ENCODE data around the gene PDGFA. TPM values are rescaled to one million over a fixed set of nuclear protein-coding genes. Genes with fewer than 3 reads are reported as not detected.

The PDGFA gene
- total RNA-seq, 1 experiment from 2014 or later = 23.6 TPM

DNA sequence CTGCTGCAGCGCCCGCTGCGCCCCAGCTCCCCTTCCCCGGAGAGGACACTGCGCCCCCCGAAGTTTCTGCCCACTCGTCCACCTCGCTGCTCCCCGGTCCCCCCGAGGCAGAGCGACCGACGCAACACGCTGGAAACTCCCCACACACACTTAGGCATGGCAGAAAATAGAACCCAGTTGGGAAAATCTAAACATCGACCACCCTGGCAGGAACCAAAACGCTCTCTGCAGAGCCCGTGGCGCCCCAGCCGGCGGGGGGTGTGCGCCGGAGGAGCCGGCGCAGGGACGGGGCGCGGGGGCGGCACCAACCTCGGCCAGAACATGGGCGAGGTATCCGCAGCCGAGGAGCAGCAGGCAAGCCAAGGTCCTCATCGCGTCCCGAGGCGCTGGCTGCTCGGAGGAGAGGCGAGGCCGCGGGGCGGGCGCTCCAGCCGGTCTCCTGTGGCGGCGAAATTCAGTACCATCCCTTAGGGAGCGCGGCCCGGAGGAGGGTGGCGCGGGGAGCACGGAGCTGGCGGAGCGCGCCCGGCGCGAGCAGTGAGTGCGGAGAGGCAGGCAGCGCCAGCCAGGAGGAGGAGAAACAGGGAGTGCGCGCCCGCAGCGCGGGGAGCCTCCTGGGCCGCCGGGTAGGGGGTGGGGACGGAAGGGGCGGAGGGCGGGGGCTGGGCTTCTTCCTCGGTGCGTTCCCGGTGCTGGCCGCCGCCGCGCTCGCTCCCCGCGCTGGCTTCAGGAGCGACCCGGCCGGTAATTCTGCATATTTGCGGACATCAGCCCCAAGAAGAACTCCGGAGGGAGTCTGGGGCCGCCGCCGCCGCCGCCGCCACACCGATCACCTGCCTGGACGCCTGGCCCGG, 789 bp downstream of the PDGFA start:
- intact Hi-C loops (cut with micrococcal nuclease; ENCODE audit: unreplicated experiment) = loop anchor here (2.0 kb wide), 3 partner anchors 20 to 214 kb away; no protein-coding TSS in a partner anchor
- peak overlapping the region; percentile 98 for H3K4me2 ChIP-seq
- H3K27ac ChIP-seq = peak overlapping the region; percentile 17; the same call in 1 of the 2 replicates
- ChIA-PET POLR2A (ENCODE audit: unreplicated experiment) (interaction anchor here (0.6 to 1.3 kb wide), 2 partner anchors 20 to 78 kb away, joined by 7 to 13 read pairs; no protein-coding TSS in a partner anchor), CTCF (interaction anchor here (1.0 kb wide), 1 partner anchor 198 kb away, joined by 4 read pairs; no protein-coding TSS in a partner anchor)
- BruUV-seq (replicated peaks) = TSS peak; percentile 55
- peak overlapping the region; percentile 95 for H3K4me3 ChIP-seq
- no peaks in the 10 kb centered on the region for H3K9me2 ChIP-seq (ENCODE audit: insufficient read depth)
- H3K36me3 ChIP-seq (ENCODE audit: low read depth) = no peaks in the 10 kb centered on the region
- peak overlapping the region; percentile 81 for H2AFZ ChIP-seq
- peaks cover 14% of the 10 kb centered on the region for H4K20me1 ChIP-seq (ENCODE audit: insufficient read depth)
- peaks cover 15% of the 10 kb centered on the region; the same call in 1 of the 2 replicates for H3F3A ChIP-seq (ENCODE audit: insufficient read depth, low read depth)
- peaks cover 10% of the 10 kb centered on the region; the same call in 1 of the 2 replicates for H3K4me1 ChIP-seq (replicated peaks; ENCODE audit: insufficient read depth)
- no peaks in the 10 kb centered on the region for H3K9me3 ChIP-seq (ENCODE audit: insufficient read depth, low read depth)
- no peaks in the 10 kb centered on the region for H3K27me3 ChIP-seq (ENCODE audit: insufficient read depth, low read depth)
- peak; percentile 62 to 93 for DNase-seq
- TF ChIP-seq, protein P1, sequence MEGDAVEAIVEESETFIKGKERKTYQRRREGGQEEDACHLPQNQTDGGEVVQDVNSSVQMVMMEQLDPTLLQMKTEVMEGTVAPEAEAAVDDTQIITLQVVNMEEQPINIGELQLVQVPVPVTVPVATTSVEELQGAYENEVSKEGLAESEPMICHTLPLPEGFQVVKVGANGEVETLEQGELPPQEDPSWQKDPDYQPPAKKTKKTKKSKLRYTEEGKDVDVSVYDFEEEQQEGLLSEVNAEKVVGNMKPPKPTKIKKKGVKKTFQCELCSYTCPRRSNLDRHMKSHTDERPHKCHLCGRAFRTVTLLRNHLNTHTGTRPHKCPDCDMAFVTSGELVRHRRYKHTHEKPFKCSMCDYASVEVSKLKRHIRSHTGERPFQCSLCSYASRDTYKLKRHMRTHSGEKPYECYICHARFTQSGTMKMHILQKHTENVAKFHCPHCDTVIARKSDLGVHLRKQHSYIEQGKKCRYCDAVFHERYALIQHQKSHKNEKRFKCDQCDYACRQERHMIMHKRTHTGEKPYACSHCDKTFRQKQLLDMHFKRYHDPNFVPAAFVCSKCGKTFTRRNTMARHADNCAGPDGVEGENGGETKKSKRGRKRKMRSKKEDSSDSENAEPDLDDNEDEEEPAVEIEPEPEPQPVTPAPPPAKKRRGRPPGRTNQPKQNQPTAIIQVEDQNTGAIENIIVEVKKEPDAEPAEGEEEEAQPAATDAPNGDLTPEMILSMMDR (conservative IDR thresholded peaks at IDR 0.05) = no peak
- no peak for TF ChIP-seq EZH2 (IDR thresholded peaks at IDR 0.05; ENCODE audit: low read depth)
- peaks cover 36% of the 10 kb centered on the region for H3K79me2 ChIP-seq (ENCODE audit: low read depth)

DNA sequence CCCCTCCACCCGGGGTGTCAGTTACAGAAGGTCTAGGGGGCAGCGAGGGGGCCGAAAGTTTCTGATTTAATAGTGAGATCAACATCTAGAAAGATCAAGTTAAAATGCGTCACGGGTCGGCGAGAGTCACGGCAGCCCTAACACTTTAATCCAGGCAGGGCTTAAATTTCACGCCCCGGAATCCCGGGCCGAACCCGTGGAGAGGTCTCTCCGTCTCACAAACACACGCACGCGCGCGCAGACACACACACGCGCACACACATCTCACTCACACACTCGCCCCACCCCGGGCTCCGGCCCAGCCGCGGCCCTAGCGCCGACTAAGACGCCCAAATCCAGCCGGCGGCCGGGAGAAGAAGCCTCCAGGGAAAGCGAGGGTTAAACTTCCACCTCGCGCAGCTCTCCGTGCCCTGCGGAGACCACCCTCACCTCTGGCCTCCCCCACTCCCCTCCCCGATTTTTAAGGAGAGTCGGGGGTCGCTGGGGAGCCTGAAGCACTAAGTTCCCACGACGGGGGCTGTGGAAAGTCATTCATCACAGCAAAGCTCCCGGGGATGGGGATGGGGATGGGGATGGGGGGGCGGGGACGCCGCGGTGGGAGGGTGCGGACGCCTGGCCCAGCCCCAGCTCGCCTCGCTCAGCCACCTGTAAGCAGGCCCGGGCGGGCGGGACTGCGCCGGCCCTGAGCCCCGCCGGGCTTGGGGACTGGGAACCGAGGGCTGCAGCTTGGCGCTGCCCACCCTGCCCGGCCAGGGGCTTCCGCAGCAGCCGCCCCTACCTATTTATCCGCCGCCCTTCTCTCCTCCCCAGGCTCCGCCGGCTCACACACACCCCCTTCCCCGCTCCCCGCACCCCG, 1.6 kb downstream of the PDGFA start:
- intact Hi-C loops (cut with micrococcal nuclease; ENCODE audit: unreplicated experiment) = loop anchor here (2.0 kb wide), 3 partner anchors 21 to 215 kb away; no protein-coding TSS in a partner anchor
- H3K4me1 ChIP-seq (replicated peaks; ENCODE audit: insufficient read depth) = peaks cover 10% of the 10 kb centered on the region; the same call in 1 of the 2 replicates
- POLR2A ChIA-PET (ENCODE audit: unreplicated experiment) = interaction anchor here (0.5 kb wide), 1 partner anchor 213 kb away, joined by 16 read pairs; no protein-coding TSS in a partner anchor

More for the DNA sequence above, 1.6 kb downstream of the PDGFA start:
- Histone ChIP-seq H3F3A (ENCODE audit: insufficient read depth, low read depth) (peaks cover 9% of the 10 kb centered on the region; the same call in 1 of the 2 replicates), H3K9me3 (ENCODE audit: insufficient read depth, low read depth) (no peaks in the 10 kb centered on the region), H3K79me2 (ENCODE audit: low read depth) (peaks cover 42% of the 10 kb centered on the region), H2AFZ (peak overlapping the region; percentile 81), H3K4me3 (peak overlapping the region; percentile 95), H3K9me2 (ENCODE audit: insufficient read depth) (no peaks in the 10 kb centered on the region), H3K36me3 (ENCODE audit: low read depth) (no peaks in the 10 kb centered on the region), H4K20me1 (ENCODE audit: insufficient read depth) (peaks cover 22% of the 10 kb centered on the region), H3K4me2 (peak overlapping the region; percentile 98), H3K27me3 (ENCODE audit: insufficient read depth, low read depth) (no peaks in the 10 kb centered on the region), H3K27ac (0 out of 2 replicates have a peak overlapping the region, but pooled peaks have one; percentile 28)
- BruUV-seq (replicated peaks) = TSS peak; percentile 23
- DNase-seq = peak; percentile 45 to 60
- CTCF ChIA-PET = interaction anchor here (0.6 to 1.0 kb wide), 2 partner anchors 35 to 197 kb away, joined by 3 to 4 read pairs; no protein-coding TSS in a partner anchor
- TF ChIP-seq, protein P1 (conservative IDR thresholded peaks at IDR 0.05) = no peak
- TF ChIP-seq EZH2 (IDR thresholded peaks at IDR 0.05; ENCODE audit: low read depth) = no peak
